GM19463 (cell line): ENCODE measurements around the gene CIC.
A peak's percentile ranks its signal among the peaks of the same experiment; 100 is the strongest.

Experiments
- ATAC-seq: cut with Tn5 transposase; IDR thresholded peaks from one replicate; pipeline ENCODE4 v1.9.1; 2021; ENCODE audit warnings: mild to moderate bottlenecking, moderate library complexity; ENCODE audit not compliant: unreplicated experiment

CIC gene

GRCh38 chr19:42306646-42307045, 37.6 kb downstream of the CIC start:
- no peak for ATAC-seq

- ATAC-seq, result no peak
Measured at GRCh38 chr19:42309686-42310085, 40.6 kb downstream of the CIC start.

GRCh38 chr19:42311657-42312056, 42.6 kb downstream of the CIC start:
- ATAC-seq, result no peak

GRCh38 chr19:42312370-42312769, 43.3 kb downstream of the CIC start:
- no peak for ATAC-seq

GRCh38 chr19:42313096-42313839, 44.2 kb downstream of the CIC start, which contains the start of gene TMEM145:
Gene TMEM145, plus strand, starts transcription at chr19:42313309. Its CDS starts 68 bp downstream, at chr19:42313377.
- no peak for ATAC-seq

- no peak for ATAC-seq
Measured at GRCh38 chr19:42313840-42314755, 45.0 kb downstream of the CIC start.

GRCh38 chr19:42315024-42315423, 46.0 kb downstream of the CIC start:
- ATAC-seq, result no peak

- no peak for ATAC-seq
Measured at GRCh38 chr19:42316223-42317211, 47.5 kb downstream of the CIC start.

GRCh38 chr19:42317535-42317934, 48.5 kb downstream of the CIC start:
- ATAC-seq, result no peak

GRCh38 chr19:42322305-42322704, 53.3 kb downstream of the CIC start:
- no peak for ATAC-seq

- ATAC-seq, result no peak
Measured at GRCh38 chr19:42323473-42323851, 54.4 kb downstream of the CIC start.

GRCh38 chr19:42323852-42324654, 55.0 kb downstream of the CIC start:
- ATAC-seq, result no peak

- no peak for ATAC-seq
Measured at GRCh38 chr19:42324655-42325307, 55.7 kb downstream of the CIC start.

- ATAC-seq, result peak; percentile 93
Measured at GRCh38 chr19:42325308-42325895, 56.4 kb downstream of the CIC start, which contains the start of gene MEGF8. Gene MEGF8, plus strand, starts transcription at chr19:42325635. Its CDS starts 609 bp downstream, at chr19:42326244.

GRCh38 chr19:42325896-42326771, 57.1 kb downstream of the CIC start:
- ATAC-seq, result no peak

GRCh38 chr19:42326969-42327368, 57.9 kb downstream of the CIC start:
- ATAC-seq, result no peak

GRCh38 chr19:42327381-42327780, 58.3 kb downstream of the CIC start:
- no peak for ATAC-seq

GRCh38 chr19:42328106-42328505, 59.1 kb downstream of the CIC start:
- no peak for ATAC-seq
